Measurements from ENCODE around the gene PTBP1. TPM values are rescaled to one million over a fixed set of nuclear protein-coding genes. Genes with fewer than 3 reads are reported as not detected.
A peak's percentile ranks its signal among the peaks of the same experiment; 100 is the strongest.

Gene PTBP1
- total RNA-seq, 1 experiment from 2014 or later, result 510 TPM

- intact Hi-C loops (cut with micrococcal nuclease; ENCODE audit: unreplicated experiment), result no loop called here
- Histone ChIP-seq H3K9me3 (no peaks in the 10 kb centered on the region), H3K4me1 (peaks cover 12% of the 10 kb centered on the region), H3K4me3 (ENCODE audit: low read depth, low read length) (peak overlapping the region; percentile 42), H3K36me3 (ENCODE audit: control insufficient read depth, insufficient read depth, low read length) (no peaks in the 10 kb centered on the region), H3K27me3 (replicated peaks; ENCODE audit: control insufficient read depth, insufficient read depth, low read length) (no peaks in the 10 kb centered on the region)
- H3K4me3 Mint-ChIP-seq (ENCODE audit: unreplicated experiment), result peak overlapping the region; percentile 94
- ChIA-PET POLR2A (interaction anchor here (0.6 to 1.5 kb wide), 4 partner anchors 10 to 487 kb away, joined by 3 to 7 read pairs (median 6); partner anchors contain the start of gene CIRBP), CTCF (no interaction called here)
- H3K36me3 Mint-ChIP-seq (ENCODE audit: insufficient read depth, unreplicated experiment), result peaks cover 62% of the 10 kb centered on the region
- no peak for DNase-seq
- H3K4me1 Mint-ChIP-seq (ENCODE audit: low read depth, unreplicated experiment), result peaks cover 6% of the 10 kb centered on the region
- TF ChIP-seq CTCF (IDR thresholded peaks at IDR 0.05; ENCODE audit: insufficient read depth in 1 of 2, low read depth in 1 of 2, low read length in 1 of 2, severe bottlenecking in 1 of 2, unreplicated experiment in 1 of 2), result no peak
- H3K27me3 Mint-ChIP-seq (ENCODE audit: insufficient read depth, unreplicated experiment), result no peaks in the 10 kb centered on the region
- H3K27ac Mint-ChIP-seq (ENCODE audit: unreplicated experiment), result peak overlapping the region; percentile 91
- BruUV-seq (replicated peaks), result no TSS peak
- no peaks in the 10 kb centered on the region for H3K9me3 Mint-ChIP-seq (ENCODE audit: unreplicated experiment)
These were observed 15.5 kb upstream of the PTBP1 start for GRCh38 chr19:781800-782184.

GRCh38 chr19:782185-782877 is 14.9 kb upstream of the PTBP1 start:
- H3K36me3 Mint-ChIP-seq (ENCODE audit: insufficient read depth, unreplicated experiment), result peaks cover 66% of the 10 kb centered on the region
- H3K27me3 Mint-ChIP-seq (ENCODE audit: insufficient read depth, unreplicated experiment), result no peaks in the 10 kb centered on the region
- Histone ChIP-seq H3K9me3 (no peaks in the 10 kb centered on the region), H3K36me3 (ENCODE audit: control insufficient read depth, insufficient read depth, low read length) (no peaks in the 10 kb centered on the region), H3K4me1 (peaks cover 12% of the 10 kb centered on the region), H3K27me3 (replicated peaks; ENCODE audit: control insufficient read depth, insufficient read depth, low read length) (no peaks in the 10 kb centered on the region), H3K4me3 (ENCODE audit: low read depth, low read length) (peak overlapping the region; percentile 42)
- H3K9me3 Mint-ChIP-seq (ENCODE audit: unreplicated experiment), result no peaks in the 10 kb centered on the region
- H3K4me3 Mint-ChIP-seq (ENCODE audit: unreplicated experiment), result peak overlapping the region; percentile 94
- ChIA-PET CTCF (no interaction called here), POLR2A (interaction anchor here (0.6 to 1.5 kb wide), 5 partner anchors 10 to 487 kb away, joined by 3 to 7 read pairs (median 6); partner anchors contain the start of gene CIRBP)
- DNase-seq, result peak; percentile 83 to 87
- H3K27ac Mint-ChIP-seq (ENCODE audit: unreplicated experiment), result peak overlapping the region; percentile 91
- no peak for TF ChIP-seq CTCF (IDR thresholded peaks at IDR 0.05; ENCODE audit: insufficient read depth in 1 of 2, low read depth in 1 of 2, low read length in 1 of 2, severe bottlenecking in 1 of 2, unreplicated experiment in 1 of 2)
- TSS peak; percentile 83 for BruUV-seq (replicated peaks)
- intact Hi-C loops (cut with micrococcal nuclease; ENCODE audit: unreplicated experiment), result no loop called here
- peaks cover 6% of the 10 kb centered on the region for H3K4me1 Mint-ChIP-seq (ENCODE audit: low read depth, unreplicated experiment)

- no peaks in the 10 kb centered on the region for H3K27me3 Mint-ChIP-seq (ENCODE audit: insufficient read depth, unreplicated experiment)
- no peak for TF ChIP-seq CTCF (IDR thresholded peaks at IDR 0.05; ENCODE audit: insufficient read depth in 1 of 2, low read depth in 1 of 2, low read length in 1 of 2, severe bottlenecking in 1 of 2, unreplicated experiment in 1 of 2)
- POLR2A ChIA-PET, result interaction anchor here (0.5 to 1.5 kb wide), 3 partner anchors 9 to 60 kb away, joined by 4 to 7 read pairs (median 6); no protein-coding TSS in a partner anchor
- H3K36me3 Mint-ChIP-seq (ENCODE audit: insufficient read depth, unreplicated experiment), result peaks cover 74% of the 10 kb centered on the region
- intact Hi-C loops (cut with micrococcal nuclease; ENCODE audit: unreplicated experiment), result no loop called here
- peak overlapping the region; percentile 94 for H3K4me3 Mint-ChIP-seq (ENCODE audit: unreplicated experiment)
- H3K36me3 ChIP-seq (ENCODE audit: control insufficient read depth, insufficient read depth, low read length), result no peaks in the 10 kb centered on the region
- peaks cover 6% of the 10 kb centered on the region for H3K4me1 Mint-ChIP-seq (ENCODE audit: low read depth, unreplicated experiment)
- peak overlapping the region; percentile 42 for H3K4me3 ChIP-seq (ENCODE audit: low read depth, low read length)
- no peaks in the 10 kb centered on the region for H3K27me3 ChIP-seq (replicated peaks; ENCODE audit: control insufficient read depth, insufficient read depth, low read length)
- peaks cover 12% of the 10 kb centered on the region for H3K4me1 ChIP-seq
- H3K27ac Mint-ChIP-seq (ENCODE audit: unreplicated experiment), result peak overlapping the region; percentile 91
- no peaks in the 10 kb centered on the region for H3K9me3 Mint-ChIP-seq (ENCODE audit: unreplicated experiment)
- H3K9me3 ChIP-seq, result no peaks in the 10 kb centered on the region
- no peak for DNase-seq
- CTCF ChIA-PET, result no interaction called here
- BruUV-seq (replicated peaks), result TSS peak; percentile 92
These were observed 14.2 kb upstream of the PTBP1 start for GRCh38 chr19:782878-783668.
